ENCODE data around the gene ETF1.

ETF1 gene

GRCh38 chr5:138563340-138564118 is 20.5 kb upstream of the ETF1 start:
- no peak for DNase-seq (ENCODE audit: extremely low read depth in 1 of 2, low read depth in 1 of 2)

GRCh38 chr5:138560971-138561370 is 17.9 kb upstream of the ETF1 start:
- DNase-seq (ENCODE audit: extremely low read depth in 1 of 2, low read depth in 1 of 2) = no peak

DNA sequence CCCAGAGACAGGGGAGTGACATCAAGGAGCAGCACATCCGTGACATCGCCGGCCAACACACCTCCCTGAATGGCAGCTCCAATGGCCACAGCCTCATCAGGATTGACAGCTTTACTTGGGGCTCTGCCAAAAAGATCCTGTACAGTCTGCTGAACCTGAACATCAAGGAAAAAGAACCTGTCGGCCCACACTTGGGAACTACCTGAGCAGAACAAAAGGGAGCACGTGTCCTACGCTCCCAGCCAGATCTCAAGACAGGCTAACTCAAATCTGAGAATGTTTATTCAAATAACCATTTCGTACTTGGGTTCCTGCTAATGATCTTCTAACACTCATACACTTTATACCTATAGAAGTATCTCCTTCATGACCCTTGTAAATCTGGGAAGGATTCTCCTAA is 16.9 kb upstream of the ETF1 start:
- no peak for DNase-seq (ENCODE audit: extremely low read depth in 1 of 2, low read depth in 1 of 2)

DNA sequence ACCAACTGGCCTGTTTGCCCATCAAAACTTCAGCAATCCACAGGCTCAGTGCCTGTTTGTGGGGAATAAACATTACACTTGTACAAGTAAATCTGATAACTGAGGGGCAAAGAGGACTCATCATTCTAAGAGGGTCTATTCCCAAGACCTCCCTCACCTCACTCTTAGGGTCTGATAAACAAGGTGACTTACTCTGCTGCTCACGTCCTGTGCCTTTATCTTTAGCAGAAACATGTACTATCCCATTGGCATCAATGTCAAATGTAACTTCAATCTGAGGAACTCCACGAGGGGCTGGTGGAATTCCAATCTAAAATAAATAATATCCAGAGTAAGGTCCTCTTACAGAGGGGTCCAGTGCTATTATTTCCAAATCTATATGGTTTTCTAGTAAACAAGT is 14.6 kb upstream of the ETF1 start:
- DNase-seq (ENCODE audit: extremely low read depth in 1 of 2, low read depth in 1 of 2) = no peak

- no peak for DNase-seq (ENCODE audit: extremely low read depth in 1 of 2, low read depth in 1 of 2)
Observed at GRCh38 chr5:138554143-138554542, 11.1 kb upstream of the ETF1 start.

- DNase-seq (ENCODE audit: extremely low read depth in 1 of 2, low read depth in 1 of 2) = no peak
Observed at GRCh38 chr5:138553437-138554095, 10.5 kb upstream of the ETF1 start.

- DNase-seq (ENCODE audit: extremely low read depth in 1 of 2, low read depth in 1 of 2) = no peak
Observed at GRCh38 chr5:138552657-138553056, 9.6 kb upstream of the ETF1 start.

DNA sequence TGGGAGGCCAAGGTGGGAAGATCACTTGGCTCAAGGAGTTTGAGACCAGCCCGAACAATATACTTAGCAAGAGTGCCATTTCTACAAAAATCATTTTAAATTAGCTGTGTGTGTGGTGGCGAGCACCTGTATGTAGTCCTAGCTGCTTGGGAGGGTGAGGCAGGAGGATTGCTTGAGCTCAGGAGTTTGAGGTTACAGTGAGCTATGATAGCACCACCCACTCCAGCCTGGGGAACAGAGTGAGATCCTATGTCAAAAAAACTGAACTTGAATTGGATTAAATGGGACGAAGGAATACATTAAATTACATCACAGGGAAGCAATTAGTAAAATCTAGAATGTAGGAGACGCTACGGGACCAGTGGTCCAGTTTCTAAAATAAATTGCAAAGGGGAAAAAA is 6.4 kb upstream of the ETF1 start:
- DNase-seq (ENCODE audit: extremely low read depth in 1 of 2, low read depth in 1 of 2) = no peak

DNA sequence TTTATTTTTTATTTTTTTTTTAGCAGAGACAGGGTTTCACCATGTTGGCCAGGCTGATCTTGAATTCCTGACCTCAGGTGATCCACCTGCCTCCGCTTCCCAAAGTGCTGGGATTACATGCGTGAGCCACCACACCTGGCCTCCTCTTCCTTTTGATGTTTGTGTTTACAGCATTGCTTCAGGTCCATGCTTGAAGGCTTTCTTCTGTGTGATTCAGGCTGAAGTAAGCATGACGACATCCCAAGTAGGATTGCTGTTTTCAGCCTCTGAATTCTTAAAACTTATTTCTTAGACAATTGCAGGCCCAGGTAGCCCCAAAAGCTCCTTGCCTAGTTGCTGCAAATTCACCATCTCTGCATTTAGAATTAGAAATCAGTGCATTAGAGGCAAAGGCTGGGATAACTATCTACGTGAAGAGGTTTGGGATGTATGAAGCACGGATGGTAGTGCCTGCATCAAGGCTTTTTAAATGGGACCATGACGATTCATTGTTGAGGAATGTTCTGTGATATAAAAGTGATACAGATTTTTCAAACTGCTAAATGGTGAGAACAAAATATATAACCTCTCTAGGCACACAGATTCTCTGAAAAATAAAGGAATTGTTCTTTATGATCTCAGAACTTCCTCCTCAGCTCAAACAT is 3.0 kb upstream of the ETF1 start:
- DNase-seq (ENCODE audit: extremely low read depth in 1 of 2, low read depth in 1 of 2) = no peak

DNA sequence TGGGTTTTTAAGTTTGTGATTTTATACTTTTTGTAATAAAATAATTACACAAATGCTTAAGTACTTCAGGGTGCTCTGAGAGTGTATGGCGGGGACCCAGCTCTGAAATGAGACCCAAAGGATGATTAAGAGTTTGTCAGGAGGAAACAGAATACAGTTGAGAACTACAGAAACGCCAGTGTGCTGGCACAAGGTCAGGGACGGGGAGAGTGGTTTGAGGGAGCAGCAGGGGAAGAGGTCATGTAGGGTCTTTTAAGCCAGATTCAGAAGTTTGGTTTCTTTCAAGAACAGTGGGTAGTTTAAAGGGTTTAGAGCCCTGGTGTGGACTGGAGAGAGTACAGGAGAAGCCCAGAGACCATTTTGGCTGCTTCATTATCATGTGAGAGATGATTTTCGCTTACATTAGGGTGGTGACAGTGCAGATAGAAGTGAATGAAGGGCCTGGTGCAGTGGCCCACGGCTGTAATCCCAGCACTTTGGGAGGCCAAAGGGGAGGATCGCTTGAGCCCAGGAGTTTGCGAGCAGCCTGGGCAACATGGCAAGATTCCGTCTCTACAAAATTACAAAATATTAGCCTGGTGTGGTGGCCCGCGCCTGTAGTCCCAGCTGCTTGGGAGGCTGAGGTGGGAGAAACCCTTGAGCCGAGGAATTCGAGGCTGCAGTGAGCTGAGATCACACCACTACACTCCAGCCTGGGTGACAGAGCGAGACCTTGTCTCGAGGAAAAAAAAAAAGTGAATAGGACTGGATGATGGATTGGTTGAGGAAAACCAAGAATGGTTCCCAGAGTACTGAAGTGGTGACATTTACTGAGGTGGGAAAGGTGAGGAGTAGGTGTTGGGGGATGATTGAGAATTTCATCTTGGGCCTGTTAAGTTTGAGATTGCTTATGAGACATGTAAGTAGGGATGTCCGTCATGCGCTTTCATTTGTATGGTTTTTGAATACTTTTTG is 1.4 kb upstream of the ETF1 start:
- no peak for DNase-seq (ENCODE audit: extremely low read depth in 1 of 2, low read depth in 1 of 2)

GRCh38 chr5:138543730-138544104 is 681 bp upstream of the ETF1 start:
- no peak for DNase-seq (ENCODE audit: extremely low read depth in 1 of 2, low read depth in 1 of 2)

DNA sequence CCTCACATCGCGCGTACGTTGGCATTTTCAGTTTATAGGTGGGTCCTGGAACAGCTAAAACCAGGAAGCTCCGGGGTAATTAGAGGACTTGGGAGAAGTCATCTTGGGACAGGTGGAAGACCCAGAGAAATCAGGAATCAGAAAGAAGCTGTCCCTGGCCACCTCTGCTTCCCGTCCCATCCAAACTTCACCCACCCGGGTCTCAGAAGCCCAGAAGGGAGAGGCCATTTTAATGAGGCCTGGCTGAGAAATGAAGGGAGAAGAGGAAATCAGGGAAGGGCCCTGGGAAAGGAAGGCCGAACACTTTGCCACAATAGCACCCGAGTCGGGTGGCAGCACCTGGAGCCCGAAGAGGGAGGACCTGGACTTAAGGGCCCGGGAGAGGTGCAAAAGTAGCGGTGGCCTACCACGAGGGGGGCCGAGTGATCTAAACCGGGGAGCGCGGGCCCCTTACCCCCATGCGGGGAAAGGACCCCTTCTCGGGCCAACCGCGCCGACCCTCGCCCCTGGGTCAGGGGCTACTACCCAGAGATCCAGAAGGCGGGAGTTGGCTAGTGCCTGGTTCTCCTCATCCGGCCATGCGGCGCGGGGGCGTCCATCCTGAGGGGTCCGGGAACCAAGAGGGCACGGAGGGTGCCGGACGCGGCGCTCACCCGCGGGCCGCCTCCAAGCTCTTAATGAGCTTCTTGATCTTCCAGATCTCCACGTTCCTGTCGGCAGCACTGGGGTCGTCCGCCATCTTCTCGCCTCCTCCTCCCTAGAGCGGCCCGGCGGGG is 668 bp downstream of the ETF1 start:
- no peak for DNase-seq (ENCODE audit: extremely low read depth in 1 of 2, low read depth in 1 of 2)

DNA sequence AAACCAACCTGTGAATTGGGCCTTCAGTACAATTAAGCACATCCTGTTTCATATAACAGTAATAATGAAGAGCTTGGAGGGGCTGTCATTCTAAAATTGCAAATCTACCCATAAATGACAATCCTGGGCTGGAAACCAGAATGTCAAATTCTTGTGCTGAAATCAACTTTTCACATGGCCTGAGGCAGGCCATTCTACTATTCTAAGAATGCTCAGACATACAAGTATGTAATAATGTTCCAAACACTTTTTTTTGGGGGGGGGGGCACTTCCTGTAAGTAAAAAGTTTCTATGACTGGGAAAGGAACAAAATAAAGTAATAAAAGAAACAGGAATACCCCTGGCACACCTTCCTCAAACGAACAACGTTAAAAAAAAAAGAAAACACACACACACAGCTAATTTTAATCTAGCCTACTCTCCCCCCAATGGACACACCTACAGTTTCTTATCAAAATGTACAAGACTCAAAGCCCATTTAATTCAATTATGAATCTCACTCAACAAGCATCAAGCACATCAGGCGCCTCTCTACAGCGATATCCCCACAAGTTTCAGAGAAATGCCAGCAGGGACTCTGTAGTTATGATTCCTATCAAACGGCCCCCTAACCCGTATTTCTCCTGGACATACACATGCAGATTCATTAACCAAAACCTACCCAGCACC is 1.4 kb downstream of the ETF1 start:
- DNase-seq (ENCODE audit: extremely low read depth in 1 of 2, low read depth in 1 of 2) = no peak

DNA sequence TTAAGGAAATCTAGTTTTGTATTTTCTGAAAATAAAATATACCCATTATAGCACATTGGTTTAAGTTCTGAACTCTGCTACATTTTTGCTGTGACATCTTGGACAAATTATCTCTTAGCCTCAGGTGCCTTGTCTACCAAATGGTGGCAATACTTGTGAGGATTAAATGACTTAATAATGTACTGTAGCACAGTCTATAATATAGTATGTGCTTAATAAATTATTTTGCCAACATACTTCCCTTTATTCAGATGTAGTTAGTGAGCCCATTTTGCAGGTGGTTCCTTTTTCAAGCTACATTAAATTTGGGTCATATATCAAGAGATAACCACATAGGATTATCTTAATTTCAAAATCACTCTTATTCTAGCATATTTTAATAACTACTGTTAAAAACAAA is 3.2 kb downstream of the ETF1 start:
- no peak for DNase-seq (ENCODE audit: extremely low read depth in 1 of 2, low read depth in 1 of 2)

- DNase-seq (ENCODE audit: extremely low read depth in 1 of 2, low read depth in 1 of 2) = no peak
Observed at GRCh38 chr5:138538943-138539627, 4.0 kb downstream of the ETF1 start.

GRCh38 chr5:138536665-138537315 is 6.2 kb downstream of the ETF1 start:
- DNase-seq (ENCODE audit: extremely low read depth in 1 of 2, low read depth in 1 of 2) = no peak

DNA sequence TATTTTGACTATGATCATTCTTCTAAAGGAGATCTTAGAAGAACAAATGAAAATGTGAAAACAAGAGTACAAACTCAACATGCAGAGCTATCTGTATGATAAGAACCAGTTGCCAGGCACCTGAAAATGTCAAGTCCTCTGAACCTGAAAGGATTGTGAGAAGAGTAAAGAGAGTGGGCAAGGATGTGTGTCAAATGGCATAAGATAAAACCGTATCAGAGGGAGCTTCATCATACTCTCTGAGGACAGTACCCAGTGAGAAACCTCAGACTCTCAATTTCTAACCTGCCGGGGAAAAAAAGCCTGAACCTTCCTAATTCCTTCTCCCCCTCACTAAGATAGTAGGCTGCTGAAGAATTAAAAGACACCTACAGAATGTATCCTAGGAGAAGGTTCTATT is 6.8 kb downstream of the ETF1 start:
- no peak for DNase-seq (ENCODE audit: extremely low read depth in 1 of 2, low read depth in 1 of 2)
